Pons (tissue), 1 donor: ENCODE results near the gene KRT17.
"Not testable (repeated sequence)": the region's sequence is repeated elsewhere in the genome, so short reads cannot be mapped to it uniquely, and the experiment has no call there.

ENCODE experiments used
- DNase-seq: peaks from one replicate; pipeline ENCODE4 v3.0.0-alpha.2; 2016; ENCODE audit warnings: low spot score

Gene KRT17

DNA sequence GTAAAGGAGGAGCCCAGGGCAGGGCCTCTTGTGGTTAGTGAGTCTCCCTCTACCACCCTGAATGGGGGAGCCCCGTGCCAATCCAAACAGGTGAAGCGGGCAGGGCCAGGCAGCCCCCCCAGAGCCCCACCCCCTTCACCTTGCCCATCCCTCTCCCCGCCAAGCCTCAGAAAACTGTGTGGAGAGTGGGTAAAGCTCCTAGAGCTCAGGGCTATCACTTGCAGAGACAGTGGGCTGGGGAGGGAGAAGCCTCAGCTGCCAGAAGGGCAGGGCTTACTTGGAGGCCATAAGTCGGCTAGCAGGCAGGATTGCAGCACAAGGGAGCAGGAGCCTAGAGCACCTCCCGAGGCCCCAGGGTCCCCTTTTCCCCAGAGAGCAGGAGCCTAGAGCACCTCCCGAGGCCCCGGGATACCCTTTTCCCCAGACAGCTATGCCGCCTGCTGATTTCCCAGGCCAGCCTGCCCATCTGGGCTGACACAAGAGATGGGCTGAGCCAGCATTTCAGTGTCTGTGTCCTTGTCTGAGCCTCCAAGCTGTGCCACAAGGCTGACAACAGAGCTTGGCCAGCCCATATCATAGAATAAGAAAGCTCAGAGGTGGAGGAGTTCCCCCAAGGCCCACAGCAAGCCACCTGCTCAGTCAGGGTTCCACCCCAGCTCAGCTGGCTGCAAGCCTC lies 30.9 kb downstream of the KRT17 start:
- DNase-seq: no peak

DNA sequence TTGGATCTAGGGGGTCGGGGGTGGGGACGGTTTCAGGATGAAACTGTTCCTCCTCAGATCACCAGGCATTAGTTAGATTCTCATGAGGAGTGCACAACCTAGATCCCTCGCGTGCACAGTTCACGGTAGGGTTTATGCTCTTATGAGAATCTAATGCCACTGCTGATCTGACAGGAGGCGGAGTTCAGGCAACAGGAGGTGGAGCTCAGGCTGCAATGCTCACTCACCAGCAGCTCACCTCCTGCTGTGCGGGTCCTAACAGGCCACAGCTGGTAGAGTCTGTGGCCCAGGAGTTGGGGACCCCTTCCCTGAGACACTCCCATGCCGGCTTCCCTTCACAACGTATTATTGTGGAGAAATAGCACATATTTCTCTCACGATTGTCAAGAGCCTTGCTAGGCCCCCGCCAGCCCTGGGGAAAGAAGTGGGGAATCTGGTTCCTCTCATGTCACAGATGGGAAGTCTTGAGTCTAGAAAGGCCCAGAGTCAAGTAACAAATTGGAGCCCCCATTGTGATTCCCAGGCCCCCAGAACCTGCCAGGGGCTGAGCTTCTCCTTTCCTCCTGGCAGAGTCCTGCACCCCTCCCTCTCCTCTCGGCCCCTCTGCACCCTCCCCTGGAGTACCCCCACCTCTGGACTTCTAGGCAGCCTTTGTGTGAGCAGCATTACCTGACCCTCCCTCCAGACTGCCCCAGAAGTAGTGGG lies 31.6 kb downstream of the KRT17 start:
- DNase-seq: no peak

DNA sequence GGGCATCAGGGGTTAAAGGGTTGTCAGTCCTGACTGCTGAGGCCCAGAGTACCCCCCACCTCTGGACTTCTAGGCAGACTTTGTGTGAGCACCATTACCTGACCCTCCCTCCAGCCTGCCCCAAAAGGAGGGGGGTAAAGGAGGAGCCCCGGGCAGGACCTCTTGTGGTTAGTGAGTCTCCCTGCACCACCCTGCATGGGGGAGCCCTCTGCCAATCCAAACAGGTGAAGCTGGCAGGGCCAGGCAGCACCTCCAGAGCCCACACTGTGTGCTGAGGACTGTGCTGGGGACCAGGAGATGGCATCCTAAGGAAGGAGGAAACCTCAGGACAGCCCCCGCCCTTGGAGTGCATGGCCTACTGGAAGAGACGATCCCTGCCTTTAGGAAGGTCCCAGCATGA lies 35.1 kb downstream of the KRT17 start:
- no peak for DNase-seq

DNA sequence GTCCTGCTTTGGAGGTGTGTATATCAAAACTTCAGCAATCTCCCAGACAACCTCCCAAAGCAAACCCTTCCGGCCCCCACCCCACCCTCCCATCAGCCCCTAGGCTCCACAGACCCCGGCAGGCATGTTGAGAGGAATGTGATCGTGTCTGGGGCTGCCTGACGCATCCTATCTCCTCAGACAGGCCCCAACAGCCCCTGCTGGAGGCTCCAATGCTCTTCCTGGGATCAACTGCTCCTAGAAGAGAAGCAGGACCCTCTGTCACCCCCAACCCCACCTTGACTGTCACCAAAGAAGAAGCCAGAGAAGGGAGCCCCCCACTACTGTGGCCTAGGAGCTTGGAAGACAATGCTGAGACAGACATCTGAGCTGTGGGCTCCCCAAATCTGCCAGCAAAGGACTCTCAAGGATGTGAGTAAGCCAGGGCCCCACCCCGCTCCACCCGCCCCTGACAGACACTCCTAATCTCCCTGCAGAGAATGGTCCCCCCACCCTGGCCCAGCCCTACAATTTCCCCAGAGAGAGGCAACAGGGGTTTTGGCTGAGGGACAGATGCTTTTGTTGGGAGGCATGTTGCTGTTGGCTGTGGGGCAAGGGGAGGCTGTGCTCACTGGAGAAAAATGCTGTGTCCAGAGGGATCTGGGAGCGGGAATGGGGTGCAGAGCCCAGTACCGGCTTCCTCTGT lies 36.1 kb downstream of the KRT17 start:
- DNase-seq: no peak

DNA sequence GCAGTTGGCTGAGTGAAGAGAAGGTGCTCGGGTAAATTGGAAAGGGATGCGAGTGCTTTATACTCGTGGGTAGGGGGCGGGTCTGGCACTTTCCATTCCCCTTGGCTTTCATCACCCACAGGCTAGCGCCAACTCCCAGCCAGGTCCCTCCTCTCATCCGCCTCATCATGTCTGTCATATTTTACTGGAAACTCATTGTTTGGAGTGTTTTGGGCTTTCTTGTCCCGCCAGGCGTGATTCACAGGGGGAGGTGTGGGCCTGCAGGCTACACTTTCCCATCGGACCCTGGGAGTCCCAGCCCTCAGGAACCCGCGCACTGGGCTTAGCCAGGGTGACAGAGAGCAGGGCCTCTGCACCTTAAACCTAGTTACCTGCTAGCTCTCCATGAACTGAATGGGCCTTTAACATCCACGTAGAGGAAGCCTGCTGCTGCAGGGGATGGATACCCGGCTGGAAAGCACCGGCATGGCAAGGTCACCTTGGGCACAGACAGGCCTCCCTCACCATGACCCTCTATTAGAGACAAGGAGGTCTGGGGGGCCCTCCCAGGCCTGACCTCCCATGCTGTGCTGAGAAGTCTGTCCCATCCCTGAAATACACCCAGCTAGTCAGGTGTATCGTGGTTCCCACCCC lies 37.4 kb downstream of the KRT17 start, which contains the start of gene KRT14:
KRT14 (minus strand) TSS at position 33 of the 633 bp plus-strand sequence. CDS start 61 bp downstream, outside the sequence.
- DNase-seq: no peak

DNA sequence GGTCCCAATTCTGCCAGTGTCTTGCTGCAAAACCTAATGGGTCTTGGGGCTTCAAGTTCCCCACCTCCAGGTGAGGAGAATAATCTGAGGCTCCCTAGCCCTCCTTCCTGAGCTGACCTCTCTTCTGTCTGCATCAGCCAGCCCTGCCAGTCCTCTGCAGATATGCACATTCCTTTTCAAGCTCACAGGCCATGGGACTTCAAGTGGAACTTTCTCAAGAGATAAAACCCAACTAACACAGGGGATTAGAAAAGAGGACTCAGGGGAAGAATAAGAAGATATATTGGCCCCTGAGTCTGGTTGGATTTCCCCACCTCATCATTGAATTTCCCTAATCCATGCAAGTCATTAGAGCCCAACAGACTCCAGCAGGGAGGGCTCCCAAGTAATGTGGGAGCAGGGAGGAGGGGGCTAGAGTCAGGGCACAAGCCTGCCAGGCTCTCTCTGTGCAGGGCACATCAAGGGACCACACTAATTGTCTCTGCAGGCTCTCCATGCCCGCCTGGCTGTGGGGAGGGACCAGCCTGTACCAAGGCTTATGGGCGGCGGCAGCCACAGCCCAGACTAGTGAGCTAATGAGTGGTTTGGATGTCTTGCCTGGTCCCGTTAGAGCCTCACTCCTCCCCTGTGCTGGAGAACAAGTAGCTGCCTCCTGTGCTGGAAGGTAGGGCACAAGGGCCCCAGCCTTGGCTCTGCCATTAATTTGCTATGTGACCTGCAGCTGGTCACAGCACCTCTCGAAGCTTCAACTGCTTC lies 38.9 kb downstream of the KRT17 start:
- DNase-seq: no peak

DNA sequence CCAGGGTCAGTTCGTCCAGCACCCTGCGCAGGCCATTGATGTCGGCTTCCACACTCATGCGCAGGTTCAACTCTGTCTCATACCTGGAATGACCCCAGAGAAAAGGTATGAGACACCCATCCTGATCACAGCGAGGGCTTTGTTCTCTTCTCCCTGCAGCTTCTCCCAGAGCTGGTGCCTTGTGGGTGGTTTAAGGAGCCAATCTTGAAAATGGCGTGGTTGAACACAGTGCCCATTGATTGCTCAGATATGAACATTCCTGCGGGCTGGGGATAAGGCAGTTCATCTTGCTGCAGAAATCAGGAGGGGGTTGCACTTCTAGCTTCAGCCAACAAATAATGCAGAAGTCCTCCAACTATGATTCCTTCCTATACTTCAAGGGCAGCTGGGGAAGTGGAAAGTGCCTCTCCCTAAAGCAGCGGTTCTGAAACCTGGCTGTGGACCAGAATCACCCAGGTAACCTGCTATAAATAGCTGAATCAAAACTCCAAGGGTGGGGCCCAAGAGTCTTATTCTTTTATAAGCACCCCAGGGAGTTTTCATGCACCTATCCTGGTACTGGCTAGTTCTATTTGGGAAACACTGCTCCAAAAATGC lies 39.9 kb downstream of the KRT17 start:
- DNase-seq: not testable (repeated sequence)

DNA sequence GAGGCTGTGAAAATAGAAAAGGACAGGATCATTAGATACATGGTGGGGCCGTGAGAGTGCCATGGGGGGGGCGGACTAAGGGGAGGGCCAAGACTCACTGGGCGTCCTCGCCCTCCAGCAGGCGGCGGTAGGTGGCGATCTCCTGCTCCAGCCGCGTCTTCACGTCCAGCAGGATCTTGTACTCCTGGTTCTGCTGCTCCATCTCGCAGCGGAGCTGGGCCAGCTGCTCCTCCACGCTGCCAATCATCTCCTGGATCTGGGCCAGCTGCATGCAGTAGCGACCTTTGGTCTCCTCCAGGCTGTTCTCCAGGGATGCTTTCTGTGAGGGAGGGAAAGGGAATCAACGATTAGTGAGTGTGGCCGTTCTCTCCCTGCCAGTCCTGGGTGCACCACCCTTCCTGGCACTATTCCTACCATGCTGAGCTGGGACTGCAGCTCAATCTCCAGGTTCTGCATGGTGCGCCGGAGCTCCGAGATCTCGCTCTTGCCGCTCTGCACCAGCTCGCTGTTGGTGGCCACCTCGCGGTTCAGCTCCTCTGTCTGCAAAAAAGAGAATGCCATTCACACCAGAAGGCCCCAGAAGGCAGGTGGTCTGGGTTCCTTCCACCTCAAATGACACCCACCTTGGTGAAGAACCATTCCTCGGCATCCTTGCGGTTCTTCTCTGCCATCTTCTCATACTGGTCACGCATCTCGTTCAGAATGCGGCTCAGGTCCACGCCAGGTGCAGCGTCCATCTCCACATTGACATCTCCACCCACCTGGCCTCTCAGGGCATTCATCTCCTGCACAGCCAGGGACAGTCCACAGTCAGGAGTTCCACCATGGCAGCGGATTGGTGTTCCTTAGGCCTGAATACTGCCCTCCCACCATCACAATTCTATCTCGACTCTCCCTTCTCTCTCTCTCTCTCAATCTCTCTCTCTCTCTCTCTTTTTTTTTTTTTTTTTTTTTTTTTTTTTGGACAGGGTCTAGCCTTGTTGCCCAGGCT lies 40.9 kb downstream of the KRT17 start:
- no peak for DNase-seq

DNA sequence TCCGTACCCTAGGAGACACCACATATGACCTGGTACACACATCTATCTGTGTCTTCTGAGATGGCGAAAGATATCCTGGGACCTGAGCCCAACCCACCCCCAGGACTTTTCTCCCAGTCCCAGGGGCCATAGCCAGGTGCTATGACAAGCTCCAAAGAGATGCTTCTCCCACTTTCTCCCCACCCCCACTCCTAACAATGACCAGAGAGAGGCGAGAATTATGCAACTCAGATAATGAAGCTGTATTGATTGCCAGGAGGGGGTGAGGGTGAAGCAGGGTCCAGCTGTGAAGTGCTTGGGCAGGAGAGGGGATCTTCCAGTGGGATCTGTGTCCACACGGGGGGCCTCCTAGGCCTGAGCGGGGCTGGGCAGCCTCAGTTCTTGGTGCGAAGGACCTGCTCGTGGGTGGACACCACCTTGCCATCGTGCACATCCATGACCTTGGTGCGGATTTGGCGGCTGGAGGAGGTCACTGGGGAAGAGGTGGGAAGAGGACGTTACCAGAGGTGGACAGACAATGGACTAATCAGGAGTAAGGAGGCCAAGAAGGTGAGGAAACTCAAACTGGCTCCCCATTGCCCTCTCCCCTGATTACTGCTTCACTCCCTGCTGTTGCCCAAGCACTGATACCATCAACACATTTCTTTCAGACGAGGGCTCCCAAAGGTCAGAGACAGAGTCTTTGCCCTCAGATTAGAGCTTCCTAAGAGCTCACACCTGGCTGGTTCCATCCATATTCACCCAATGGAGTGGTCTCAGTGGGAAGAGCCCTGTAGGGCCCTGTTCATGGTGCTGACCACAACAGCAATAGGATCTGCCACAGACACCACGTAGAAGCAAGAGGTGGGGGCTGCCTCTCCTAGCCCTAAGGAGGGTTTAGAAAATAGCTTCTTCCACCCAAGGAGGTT lies 42.1 kb downstream of the KRT17 start:
- DNase-seq: not testable (repeated sequence)

DNA sequence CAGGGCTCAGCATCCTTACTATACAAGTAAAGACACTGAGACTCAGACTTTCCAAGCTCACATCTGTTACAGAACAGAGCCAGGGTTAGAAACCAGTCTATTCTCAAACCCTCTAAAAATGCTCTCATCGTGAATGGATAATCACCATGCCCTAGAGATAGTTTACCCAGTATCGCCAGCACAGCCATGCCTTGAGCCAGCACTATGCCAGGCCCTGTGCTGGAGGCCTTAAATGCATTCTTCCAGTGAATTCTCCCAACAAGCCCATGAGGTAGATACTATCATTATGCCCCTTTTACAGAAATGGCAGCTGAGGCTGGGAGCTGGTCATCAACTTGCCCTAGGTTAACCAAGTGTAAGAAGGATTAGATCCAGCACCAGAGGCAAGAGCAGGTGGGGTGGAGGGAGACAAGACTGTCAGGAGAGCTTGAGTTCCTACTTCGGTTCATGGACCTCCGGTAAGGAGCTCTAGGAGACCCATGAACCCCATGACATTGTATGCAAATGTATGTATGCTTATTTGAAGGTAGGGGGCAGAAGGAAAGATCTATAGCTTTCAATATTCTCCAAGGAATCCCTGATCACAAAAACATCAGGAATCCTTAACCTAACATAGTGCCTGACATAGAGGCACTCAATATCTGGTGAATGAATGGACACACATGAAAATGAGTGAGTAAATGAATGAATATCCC lies 42.9 kb downstream of the KRT17 start:
- DNase-seq: no peak

DNA sequence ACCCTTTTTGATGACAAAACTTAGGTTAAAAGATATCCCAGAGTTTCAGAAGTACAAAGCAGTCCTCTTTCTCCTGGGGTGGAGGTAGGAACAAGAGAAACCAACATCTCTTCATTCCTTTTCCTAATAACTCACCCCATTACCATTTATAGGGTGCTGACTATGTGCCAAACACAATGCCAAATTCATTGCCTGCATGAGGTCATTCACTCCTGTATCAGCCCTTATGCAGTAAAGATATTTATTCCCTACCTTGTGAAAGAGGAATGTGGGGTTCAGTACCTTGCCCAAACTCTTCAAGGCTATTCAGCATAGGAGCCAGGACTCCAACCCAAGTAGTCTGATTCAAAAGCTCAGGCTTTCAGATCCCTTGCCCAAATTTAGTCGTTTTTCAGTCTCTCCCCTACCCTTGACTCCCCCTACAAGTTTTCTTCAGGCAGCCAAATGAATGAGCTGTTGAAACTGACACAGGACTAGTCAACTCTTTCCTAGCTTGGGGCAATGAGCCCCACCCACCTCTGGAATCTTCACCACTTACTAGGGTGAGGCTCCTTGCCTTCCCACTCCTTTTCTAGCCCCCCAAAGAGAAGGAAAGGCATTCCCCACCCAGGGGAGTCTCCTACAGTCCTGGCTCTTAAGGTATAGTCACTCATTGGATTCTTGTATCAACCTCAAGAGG lies 43.5 kb downstream of the KRT17 start:
- DNase-seq: no peak

DNA sequence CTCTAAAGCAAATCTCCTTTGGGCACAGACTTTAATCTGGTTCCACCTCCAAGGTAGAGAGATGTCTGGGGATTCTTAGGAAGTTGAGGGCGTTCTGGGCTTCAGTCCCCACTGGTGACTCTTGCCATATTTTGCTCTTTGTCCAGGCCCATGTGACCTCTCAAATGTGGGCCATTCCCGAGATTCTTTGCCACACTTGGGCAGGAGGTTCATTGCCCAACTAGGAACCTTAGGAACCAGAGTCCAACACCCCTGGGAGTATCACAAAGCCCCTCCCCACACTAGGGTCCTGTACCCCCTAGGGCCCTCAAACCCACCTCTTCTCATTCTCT lies 44.2 kb downstream of the KRT17 start:
- DNase-seq: no peak

DNA sequence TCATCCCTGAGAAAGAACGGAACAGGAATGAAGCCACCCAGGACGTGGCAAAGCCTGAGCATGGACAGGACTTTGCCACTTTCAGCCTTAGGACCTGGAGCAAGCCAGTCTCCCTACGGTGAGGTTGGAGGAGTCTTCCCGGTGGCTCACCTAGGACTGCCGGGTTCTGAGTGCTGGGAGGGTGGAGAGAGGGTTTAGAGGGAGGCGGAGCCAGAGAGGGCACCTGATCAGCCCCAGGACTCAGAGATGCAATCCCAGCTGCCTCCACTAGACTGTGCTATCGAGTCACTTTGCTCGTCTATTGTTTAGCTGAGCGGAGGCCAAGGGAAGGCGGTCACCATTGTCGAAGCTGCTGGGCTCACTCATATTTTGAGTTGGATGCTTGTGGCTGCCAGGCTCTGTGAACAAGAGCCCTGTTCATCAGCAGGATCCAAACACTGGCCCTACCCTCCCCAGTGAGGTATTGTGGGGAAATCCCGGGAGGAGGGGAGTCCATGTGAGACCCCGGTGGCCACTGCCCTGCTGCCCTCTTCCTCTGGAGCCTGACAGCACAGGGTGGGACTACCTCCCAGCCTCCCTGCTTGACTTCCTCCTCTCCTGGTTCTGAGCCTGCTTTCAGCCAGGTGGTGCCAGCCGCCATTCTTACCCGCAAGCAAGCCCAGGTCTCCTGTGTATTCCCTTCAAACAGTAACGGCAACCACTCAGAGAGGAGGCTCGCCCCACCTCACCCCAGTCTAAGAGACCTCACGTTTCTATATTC lies 44.7 kb downstream of the KRT17 start:
- peak; percentile 67 for DNase-seq

DNA sequence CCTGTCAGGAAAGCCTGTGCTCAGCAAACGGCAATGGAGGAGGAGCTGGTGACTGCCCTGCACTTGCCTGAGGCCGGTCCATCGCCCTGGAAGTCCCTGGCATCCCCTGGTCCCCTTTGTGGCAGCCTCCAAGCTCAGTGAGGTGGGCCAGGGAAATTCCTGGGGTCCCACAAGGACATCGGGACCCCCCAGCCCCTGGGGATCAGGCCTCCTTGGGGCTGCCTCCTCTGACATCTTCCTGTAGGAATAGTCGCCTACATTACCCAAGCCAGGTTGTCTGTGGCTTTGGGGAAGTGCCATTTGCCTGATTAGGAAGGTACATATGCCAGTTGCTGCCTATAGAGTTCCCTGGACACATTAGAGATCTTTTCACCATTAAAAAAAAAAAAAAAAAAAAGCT lies 45.4 kb downstream of the KRT17 start:
- DNase-seq: no peak

DNA sequence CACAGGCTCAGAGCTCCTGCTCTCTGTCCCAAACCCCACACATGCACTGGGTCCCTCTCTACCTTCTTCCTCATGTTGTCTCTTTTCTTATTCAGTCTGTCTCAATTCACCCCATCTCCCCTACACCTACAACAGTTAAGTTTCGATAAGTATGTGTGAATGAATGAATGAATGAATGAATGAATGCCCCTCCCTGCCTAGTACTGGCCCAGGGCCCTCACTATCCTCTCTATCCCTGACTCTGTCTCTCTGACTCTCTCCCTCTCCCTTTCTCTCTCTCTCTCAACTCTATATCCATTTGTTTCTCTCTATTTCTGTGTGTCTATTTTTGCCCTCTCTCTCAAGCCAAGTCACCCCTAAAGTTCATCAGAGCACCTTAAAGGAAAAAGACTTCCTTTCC lies 45.8 kb downstream of the KRT17 start:
- DNase-seq: no peak

DNA sequence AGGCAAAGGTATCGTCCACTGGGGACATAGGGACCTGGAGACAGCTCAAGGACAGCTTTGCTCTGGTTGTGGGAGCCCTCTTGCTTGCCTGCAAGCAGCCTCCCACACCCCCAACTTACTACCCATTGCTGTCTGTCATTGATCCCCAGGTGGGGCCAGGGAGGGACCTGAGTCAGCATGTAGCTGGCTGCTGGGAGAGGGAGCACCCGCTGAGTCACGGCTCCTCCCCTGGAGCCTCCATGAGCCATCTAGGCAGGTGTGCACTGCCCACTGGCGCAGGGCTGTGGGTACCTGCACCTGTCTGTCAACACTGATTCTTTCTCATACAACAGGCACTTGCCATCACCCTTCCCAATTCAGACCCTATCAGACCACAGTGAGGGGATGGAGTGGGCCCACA lies 47.6 kb downstream of the KRT17 start:
- DNase-seq: not testable (repeated sequence)

DNA sequence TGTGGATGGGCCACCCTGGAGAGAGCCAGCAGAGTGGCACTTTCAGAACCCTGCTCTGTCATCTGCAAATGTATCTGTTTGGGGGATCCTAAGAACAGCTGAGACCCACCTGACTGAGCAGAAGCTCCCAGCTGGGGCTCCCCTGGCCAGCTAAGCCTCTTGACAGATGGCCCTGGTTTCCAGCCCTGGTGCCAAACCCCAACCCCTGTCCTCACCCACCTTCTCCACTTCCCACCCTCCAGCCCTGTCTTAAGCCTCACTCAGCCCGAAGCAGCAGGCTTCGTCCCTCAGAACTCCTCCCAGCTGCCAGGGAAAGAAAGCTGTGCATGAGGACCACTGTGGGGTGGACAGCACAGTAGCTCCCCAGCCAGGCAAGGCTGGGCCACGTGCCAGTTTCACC lies 49.0 kb downstream of the KRT17 start:
- no peak for DNase-seq
